Naive thymus-derived CD4-positive, alpha-beta T cell (primary cell): Measurements from ENCODE around the gene NDUFS4. TPM values are rescaled to one million over a fixed set of nuclear protein-coding genes. Genes with fewer than 3 reads are reported as not detected.

Source experiments
- ATAC-seq: fragments of 150-1000 bp; cut with Tn5 transposase; 2 replicates; pipeline ENCODE4 v1.10.0; 2021; ENCODE audit warnings: mild to moderate bottlenecking, moderate library complexity
- CTCF ChIA-PET: fragments of 350-600 bp; sonication (Branson Sonifier 250); formaldehyde crosslinking; loops from one replicate; lab custom pipeline; 2021; ENCODE audit warnings: antibody characterized with exemption; lab: Charles Lee
- POLR2A ChIA-PET: fragments of 350-600 bp; sonication (Branson Sonifier 250); formaldehyde crosslinking; loops from one replicate; lab custom pipeline; 2021; ENCODE audit warnings: antibody characterized with exemption, inconsistent platforms; lab: Charles Lee
- DNase-seq, 9 donors: peaks; one replicate each; pipeline versions ENCODE4 v3.0.0 to v3.0.0-alpha.2; 2020 to 2022; ENCODE audit warnings: mixed read lengths in 1 of 9
- H3K27ac ChIP-seq: one replicate; pipeline ENCODE4 v1.7.0; 2013; ENCODE audit warnings: mild to moderate bottlenecking, low read depth, low read length, moderate library complexity
- H3K27me3 ChIP-seq, 2 donors: one replicate each; pipeline ENCODE4 v1.7.0; 2013; ENCODE audit warnings: low read length in 2 of 2, mild to moderate bottlenecking in 2 of 2, moderate library complexity in 2 of 2; ENCODE audit not compliant: control insufficient read depth in 2 of 2, insufficient read depth in 2 of 2
- H3K36me3 ChIP-seq, 3 experiments: 1 replicate in 2 of 3; 2 replicates in 1 of 3; pipeline ENCODE4 v1.7.0; 2013; ENCODE audit warnings: low read length in 3 of 3, mild to moderate bottlenecking in 3 of 3, moderate library complexity in 1 of 3; ENCODE audit not compliant: insufficient read depth in 3 of 3, control insufficient read depth in 2 of 3
- H3K4me1 ChIP-seq, 2 donors: one replicate each; pipeline ENCODE4 v1.7.0; 2013; ENCODE audit warnings: low read length in 2 of 2, mild to moderate bottlenecking in 2 of 2, moderate library complexity in 1 of 2; ENCODE audit not compliant: control insufficient read depth in 2 of 2, insufficient read depth in 2 of 2
- H3K4me3 ChIP-seq: 2 replicates; pipeline ENCODE4 v1.7.0; 2013; ENCODE audit warnings: mild to moderate bottlenecking, low read length
- H3K9me3 ChIP-seq, 3 experiments: 1 replicate in 2 of 3; 2 replicates in 1 of 3; pipeline ENCODE4 v1.7.0; 2013; ENCODE audit warnings: low read length in 3 of 3; ENCODE audit not compliant: control insufficient read depth in 2 of 3
- H3K27ac Mint-ChIP-seq, 9 donors: one replicate each; pipeline ENCODE4 v1.8.0; 2020 to 2022; ENCODE audit warnings: mixed read lengths in 9 of 9, mild to moderate bottlenecking in 8 of 9, moderate library complexity in 5 of 9, inconsistent platforms in 2 of 9
- H3K27me3 Mint-ChIP-seq, 5 donors: one replicate each; pipeline ENCODE4 v1.8.0; 2021 to 2022; ENCODE audit warnings: mixed read lengths in 5 of 5, mild to moderate bottlenecking in 1 of 5
- H3K36me3 Mint-ChIP-seq, 5 donors: one replicate each; pipeline ENCODE4 v1.8.0; 2020 to 2022; ENCODE audit warnings: mixed read lengths in 5 of 5, mild to moderate bottlenecking in 3 of 5, inconsistent platforms in 1 of 5
- H3K4me1 Mint-ChIP-seq, 7 donors: one replicate each; pipeline ENCODE4 v1.8.0; 2020 to 2022; ENCODE audit warnings: mixed read lengths in 7 of 7, mild to moderate bottlenecking in 3 of 7, inconsistent platforms in 1 of 7
- H3K4me3 Mint-ChIP-seq, 10 donors: one replicate each; pipeline ENCODE4 v1.8.0; 2020 to 2022; ENCODE audit warnings: mild to moderate bottlenecking in 10 of 10, mixed read lengths in 10 of 10, moderate library complexity in 6 of 10, inconsistent platforms in 2 of 10
- H3K9me3 Mint-ChIP-seq, 11 donors: one replicate each; pipeline ENCODE4 v1.8.0; 2020 to 2022; ENCODE audit warnings: mixed read lengths in 11 of 11, mild to moderate bottlenecking in 4 of 11, inconsistent platforms in 1 of 11, moderate library complexity in 1 of 11
- intact Hi-C, 2 donors: fragments of 100-400 bp; cut with micrococcal nuclease; formaldehyde crosslinking; loops; one replicate each; pipeline ENCODE4 v1.15.1; 2023
- polyA plus RNA-seq, 2 donors: library from polyadenylated mRNA; unstranded; fragments of 300-500 nt; fragmentation: Illumina TruSeq; gene quantifications; one replicate each; pipeline ENCODE4 v1.2.3, GENCODE V29; 2021
- total RNA-seq, 6 experiments: library from RNA in 5 of 6; stranded (reverse) in 5 of 6; gene quantifications; 1 replicate in 5 of 6; 2 replicates in 1 of 6; pipeline ENCODE4 v1.2.3 and lab custom pipeline; 2021 to 2026

Gene NDUFS4
- total and polyA plus RNA-seq, 7 experiments from 2014 or later, result 23.4 to 117 (median 38.5) TPM

GRCh38 chr5:53575831-53576230, 15.4 kb downstream of the NDUFS4 start:
- H3K4me1 ChIP-seq, result no peaks in the 10 kb centered on the region
- ChIA-PET POLR2A (no interaction called here), CTCF (no interaction called here)

GRCh38 chr5:53576674-53577073, 16.2 kb downstream of the NDUFS4 start:
- Mint-ChIP-seq H3K4me3 (peak overlapping the region in 3 of 10 donors; percentile 15 to 23 (median 23)), H3K36me3 (peaks cover 0 to 40% (median 9%) of the 10 kb centered on the region in 5 donors), H3K4me1 (peaks cover 5 to 91% (median 77%) of the 10 kb centered on the region in 7 donors), H3K9me3 (peaks cover 0 to 2% (median 0%) of the 10 kb centered on the region in 11 donors), H3K27ac (no peak overlapping the region), H3K27me3 (no peaks in the 10 kb centered on the region)
- ChIA-PET CTCF (interaction anchor here (0.5 kb wide), 1 partner anchor 1567 kb away, joined by 3 read pairs; no protein-coding TSS in a partner anchor), POLR2A (interaction anchor here (0.8 kb wide), 1 partner anchor 126 kb away, joined by 4 read pairs; no protein-coding TSS in a partner anchor)
- no peak overlapping the region for H3K4me3 ChIP-seq
- no peaks in the 10 kb centered on the region for H3K27me3 ChIP-seq
- no peak overlapping the region for H3K27ac ChIP-seq
- DNase-seq (no peak), ATAC-seq (no peak)
- no peaks in the 10 kb centered on the region for H3K9me3 ChIP-seq
- H3K36me3 ChIP-seq, result no peaks in the 10 kb centered on the region
- H3K4me1 ChIP-seq, result no peaks in the 10 kb centered on the region
- intact Hi-C loops, result no loop called here

More at GRCh38 chr5:53575831-53576230, 15.4 kb downstream of the NDUFS4 start:
- H3K27ac Mint-ChIP-seq, result no peak overlapping the region
- Histone ChIP-seq H3K36me3 (no peaks in the 10 kb centered on the region), H3K9me3 (no peaks in the 10 kb centered on the region), H3K27me3 (no peaks in the 10 kb centered on the region), H3K27ac (no peak overlapping the region), H3K4me3 (no peak overlapping the region)
- intact Hi-C loops, result no loop called here
- peaks cover 0 to 4% (median 0%) of the 10 kb centered on the region in 11 donors for H3K9me3 Mint-ChIP-seq
- H3K36me3 Mint-ChIP-seq, result peaks cover 0 to 40% (median 8%) of the 10 kb centered on the region in 5 donors
- peak overlapping the region in 2 of 10 donors; percentile 26 to 33 for H3K4me3 Mint-ChIP-seq
- no peaks in the 10 kb centered on the region for H3K27me3 Mint-ChIP-seq
- peaks cover 3 to 91% (median 76%) of the 10 kb centered on the region in 7 donors for H3K4me1 Mint-ChIP-seq
- DNase-seq (no peak), ATAC-seq (no peak)

GRCh38 chr5:53578854-53579253, 18.4 kb downstream of the NDUFS4 start:
- peaks cover 0 to 30% (median 9%) of the 10 kb centered on the region in 5 donors for H3K36me3 Mint-ChIP-seq
- peak overlapping the region in 2 of 10 donors; percentile 42 to 50 for H3K4me3 Mint-ChIP-seq
- H3K27ac Mint-ChIP-seq, result no peak overlapping the region
- Histone ChIP-seq H3K36me3 (no peaks in the 10 kb centered on the region), H3K4me3 (no peak overlapping the region), H3K27ac (no peak overlapping the region), H3K4me1 (no peaks in the 10 kb centered on the region), H3K27me3 (no peaks in the 10 kb centered on the region), H3K9me3 (no peaks in the 10 kb centered on the region)
- H3K4me1 Mint-ChIP-seq, result peaks cover 5 to 81% (median 59%) of the 10 kb centered on the region in 7 donors
- DNase-seq (no peak), ATAC-seq (no peak)
- ChIA-PET POLR2A (no interaction called here), CTCF (no interaction called here)
- no peaks in the 10 kb centered on the region for H3K27me3 Mint-ChIP-seq
- intact Hi-C loops, result no loop called here
- peaks cover 0 to 2% (median 0%) of the 10 kb centered on the region in 11 donors for H3K9me3 Mint-ChIP-seq

GRCh38 chr5:53580547-53580946, 20.1 kb downstream of the NDUFS4 start:
- H3K4me3 ChIP-seq, result no peak overlapping the region
- no peaks in the 10 kb centered on the region for H3K27me3 Mint-ChIP-seq
- no peak overlapping the region for H3K4me3 Mint-ChIP-seq
- no peaks in the 10 kb centered on the region for H3K27me3 ChIP-seq
- no peaks in the 10 kb centered on the region for H3K9me3 ChIP-seq
- H3K4me1 Mint-ChIP-seq, result peaks cover 3 to 69% (median 49%) of the 10 kb centered on the region in 7 donors
- H3K27ac ChIP-seq, result no peak overlapping the region
- peaks cover 0 to 2% (median 0%) of the 10 kb centered on the region in 11 donors for H3K9me3 Mint-ChIP-seq
- ATAC-seq (no peak), DNase-seq (no peak)
- ChIA-PET CTCF (no interaction called here), POLR2A (no interaction called here)
- intact Hi-C loops, result no loop called here
- H3K36me3 Mint-ChIP-seq, result peaks cover 0 to 37% (median 15%) of the 10 kb centered on the region in 5 donors
- H3K27ac Mint-ChIP-seq, result peak overlapping the region in 2 of 9 donors; percentile 39 to 62
- no peaks in the 10 kb centered on the region for H3K36me3 ChIP-seq
- no peaks in the 10 kb centered on the region for H3K4me1 ChIP-seq

- Histone ChIP-seq H3K36me3 (no peaks in the 10 kb centered on the region), H3K9me3 (no peaks in the 10 kb centered on the region), H3K4me3 (no peak overlapping the region), H3K4me1 (no peaks in the 10 kb centered on the region), H3K27ac (no peak overlapping the region), H3K27me3 (no peaks in the 10 kb centered on the region)
- Mint-ChIP-seq H3K27me3 (no peaks in the 10 kb centered on the region), H3K4me1 (peaks cover 3 to 58% (median 37%) of the 10 kb centered on the region in 7 donors), H3K36me3 (peaks cover 0 to 33% (median 21%) of the 10 kb centered on the region in 5 donors), H3K4me3 (no peak overlapping the region), H3K27ac (no peak overlapping the region), H3K9me3 (peaks cover 0 to 2% (median 0%) of the 10 kb centered on the region in 11 donors)
- no peak for ATAC-seq
- CTCF ChIA-PET, result no interaction called here
- no peak for DNase-seq
- intact Hi-C loops, result no loop called here
- POLR2A ChIA-PET, result no interaction called here
Observed at GRCh38 chr5:53582225-53582624, 21.8 kb downstream of the NDUFS4 start.

GRCh38 chr5:53590759-53591158, 30.3 kb downstream of the NDUFS4 start:
- CTCF ChIA-PET, result no interaction called here
- Histone ChIP-seq H3K27ac (no peak overlapping the region), H3K4me3 (no peak overlapping the region), H3K36me3 (no peaks in the 10 kb centered on the region), H3K27me3 (no peaks in the 10 kb centered on the region), H3K4me1 (peaks cover 0 to 2% of the 10 kb centered on the region in 2 donors), H3K9me3 (no peaks in the 10 kb centered on the region)
- Mint-ChIP-seq H3K27me3 (no peaks in the 10 kb centered on the region), H3K36me3 (peaks cover 0 to 34% (median 16%) of the 10 kb centered on the region in 5 donors), H3K4me3 (peak overlapping the region in 3 of 10 donors; percentile 13 to 23 (median 19)), H3K9me3 (no peaks in the 10 kb centered on the region), H3K27ac (no peak overlapping the region), H3K4me1 (peaks cover 5 to 84% (median 78%) of the 10 kb centered on the region in 7 donors)
- ATAC-seq (no peak), DNase-seq (no peak)
- intact Hi-C loops, result no loop called here
- POLR2A ChIA-PET, result no interaction called here

GRCh38 chr5:53594419-53594818, 34.0 kb downstream of the NDUFS4 start:
- peak overlapping the region in 1 of 10 donors; percentile 24 for H3K4me3 Mint-ChIP-seq

More at GRCh38 chr5:53594419-53594818, 34.0 kb downstream of the NDUFS4 start:
- ChIA-PET CTCF (no interaction called here), POLR2A (no interaction called here)
- Histone ChIP-seq H3K27me3 (no peaks in the 10 kb centered on the region), H3K9me3 (no peaks in the 10 kb centered on the region), H3K36me3 (no peaks in the 10 kb centered on the region), H3K27ac (no peak overlapping the region), H3K4me3 (no peak overlapping the region), H3K4me1 (no peaks in the 10 kb centered on the region)
- ATAC-seq, result no peak
- intact Hi-C loops, result no loop called here
- Mint-ChIP-seq H3K27ac (peak overlapping the region in 1 of 9 donors; percentile 35), H3K4me1 (peaks cover 5 to 72% (median 62%) of the 10 kb centered on the region in 7 donors), H3K27me3 (no peaks in the 10 kb centered on the region), H3K36me3 (peaks cover 0 to 30% (median 23%) of the 10 kb centered on the region in 5 donors), H3K9me3 (peaks cover 0 to 5% (median 0%) of the 10 kb centered on the region in 11 donors)
- DNase-seq, result no peak
